ENCODE results near the gene RNF40.

RNF40 gene

DNA sequence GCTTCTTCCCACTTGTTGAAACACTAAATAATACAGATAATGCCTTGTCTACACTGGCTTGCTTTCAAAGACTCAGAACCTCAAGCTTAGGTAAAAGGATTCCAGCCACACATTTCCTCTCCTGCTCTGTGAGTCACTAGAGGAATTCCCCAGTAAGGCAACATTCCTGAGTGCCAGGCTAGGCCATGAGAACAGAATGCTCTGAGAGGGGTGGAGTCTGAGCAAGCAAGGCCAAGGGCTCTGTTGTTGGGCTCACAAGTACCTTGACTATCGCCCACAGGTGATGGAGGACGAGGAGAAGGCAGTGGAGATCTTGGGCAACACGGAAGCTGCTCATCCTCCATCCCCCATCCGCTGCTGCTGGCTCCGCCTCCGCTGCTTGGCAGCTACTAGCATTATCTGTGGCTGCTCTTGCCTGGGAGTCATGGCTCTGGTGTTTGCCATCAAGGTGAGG lies 20.6 kb upstream of the RNF40 start:
- no peak for DNase-seq

DNA sequence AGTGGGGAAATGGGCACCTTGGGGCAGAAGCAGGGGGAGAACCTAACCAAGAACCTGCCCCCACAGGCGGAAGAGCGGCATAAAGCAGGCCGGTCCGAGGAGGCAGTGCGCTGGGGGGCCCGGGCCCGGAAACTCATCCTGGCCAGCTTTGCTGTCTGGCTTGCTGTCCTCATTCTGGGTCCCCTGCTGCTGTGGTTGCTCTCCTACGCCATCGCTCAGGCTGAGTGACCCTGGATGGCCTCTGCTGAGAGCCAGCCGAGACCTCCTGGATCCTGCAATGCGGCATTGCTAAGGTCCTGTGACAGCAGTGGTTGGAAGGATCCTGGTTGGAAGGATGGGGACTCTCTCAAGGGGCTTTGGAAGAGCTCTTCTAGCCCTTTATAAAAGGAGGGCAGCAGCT lies 18.4 kb upstream of the RNF40 start:
- no peak for DNase-seq

DNA sequence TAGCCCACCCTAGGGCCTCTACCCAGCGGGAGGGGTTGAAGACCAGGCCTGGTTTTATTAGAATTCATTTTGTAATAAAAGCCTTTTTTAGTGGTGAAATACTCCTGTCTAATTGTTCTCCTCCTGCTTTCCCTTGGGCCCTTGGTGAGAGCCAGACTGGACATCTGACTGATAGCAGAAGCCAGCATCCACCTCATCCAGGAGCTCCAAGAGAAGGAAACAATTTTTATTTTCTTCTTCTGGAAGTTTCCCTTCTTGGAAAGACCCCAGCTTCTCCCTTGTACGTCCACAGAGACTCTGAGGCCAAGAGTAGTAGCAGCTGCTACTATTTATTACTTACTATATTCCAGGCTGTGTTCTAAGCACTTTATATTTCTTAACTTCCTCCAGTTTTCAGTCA lies 17.9 kb upstream of the RNF40 start:
- no peak for DNase-seq

DNA sequence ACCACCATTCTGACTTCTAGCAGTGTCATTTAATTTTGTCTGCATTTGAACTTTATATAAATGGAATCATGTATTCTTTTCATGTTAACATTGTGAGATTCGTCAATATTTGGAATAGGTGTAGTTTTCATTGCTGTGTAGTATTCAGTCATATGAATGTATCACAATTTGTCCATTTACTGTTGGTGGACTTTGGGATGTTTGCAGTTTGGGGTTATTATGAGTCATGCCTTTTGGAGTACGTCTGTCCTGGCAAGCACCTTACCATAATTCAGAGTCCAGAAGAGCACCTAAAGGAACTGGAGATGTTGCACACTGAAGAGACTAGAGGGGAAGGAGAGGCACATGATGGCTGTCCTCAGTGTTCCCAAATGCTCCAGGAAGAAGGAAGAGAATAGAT lies 17.0 kb upstream of the RNF40 start:
- no peak for DNase-seq

DNA sequence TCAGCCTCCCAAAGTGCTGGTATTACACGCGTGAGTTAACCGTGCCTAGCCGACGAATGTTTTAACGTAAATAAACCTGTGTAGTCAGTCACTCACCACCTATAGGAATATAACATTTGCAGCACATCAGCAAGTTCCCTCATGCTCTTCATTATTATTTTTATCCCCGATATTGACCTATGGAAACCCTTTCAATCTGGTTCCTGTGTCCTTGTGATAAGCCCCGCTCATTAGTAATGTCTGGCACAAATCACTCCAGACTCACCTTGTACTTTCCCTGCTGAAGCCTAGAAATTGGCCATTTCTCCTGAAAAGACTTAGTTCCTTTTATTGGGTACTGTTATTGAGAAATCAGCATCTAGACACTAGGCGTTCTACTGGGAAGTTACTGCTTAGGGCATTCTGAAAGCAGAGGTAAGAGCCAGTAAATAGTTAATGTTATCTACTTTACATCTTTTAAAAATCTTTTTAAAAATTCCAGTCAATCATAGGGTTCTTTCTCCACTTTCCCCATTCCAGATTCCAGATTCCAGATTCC lies 15.4 kb upstream of the RNF40 start:
- no peak for DNase-seq

DNA sequence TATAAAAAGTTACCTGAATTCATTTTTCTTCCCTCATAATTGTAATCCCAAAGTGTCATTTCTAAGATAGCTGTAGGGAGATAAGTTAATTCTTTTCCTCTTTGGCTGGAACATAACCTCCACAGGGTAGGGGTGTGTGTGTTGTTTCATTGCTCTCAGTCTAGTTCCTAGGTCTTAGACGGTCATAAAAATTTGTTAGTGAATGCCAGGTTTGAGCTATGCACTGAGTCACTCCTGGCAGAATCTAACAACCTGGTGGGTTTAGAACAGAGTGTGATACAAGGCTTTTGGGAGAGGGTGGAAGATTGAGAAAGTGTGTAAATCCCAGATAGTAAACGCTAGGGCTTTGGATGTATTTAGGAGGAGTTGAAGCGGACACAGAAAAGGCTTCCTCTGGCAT lies 14.8 kb upstream of the RNF40 start:
- DNase-seq = no peak

DNA sequence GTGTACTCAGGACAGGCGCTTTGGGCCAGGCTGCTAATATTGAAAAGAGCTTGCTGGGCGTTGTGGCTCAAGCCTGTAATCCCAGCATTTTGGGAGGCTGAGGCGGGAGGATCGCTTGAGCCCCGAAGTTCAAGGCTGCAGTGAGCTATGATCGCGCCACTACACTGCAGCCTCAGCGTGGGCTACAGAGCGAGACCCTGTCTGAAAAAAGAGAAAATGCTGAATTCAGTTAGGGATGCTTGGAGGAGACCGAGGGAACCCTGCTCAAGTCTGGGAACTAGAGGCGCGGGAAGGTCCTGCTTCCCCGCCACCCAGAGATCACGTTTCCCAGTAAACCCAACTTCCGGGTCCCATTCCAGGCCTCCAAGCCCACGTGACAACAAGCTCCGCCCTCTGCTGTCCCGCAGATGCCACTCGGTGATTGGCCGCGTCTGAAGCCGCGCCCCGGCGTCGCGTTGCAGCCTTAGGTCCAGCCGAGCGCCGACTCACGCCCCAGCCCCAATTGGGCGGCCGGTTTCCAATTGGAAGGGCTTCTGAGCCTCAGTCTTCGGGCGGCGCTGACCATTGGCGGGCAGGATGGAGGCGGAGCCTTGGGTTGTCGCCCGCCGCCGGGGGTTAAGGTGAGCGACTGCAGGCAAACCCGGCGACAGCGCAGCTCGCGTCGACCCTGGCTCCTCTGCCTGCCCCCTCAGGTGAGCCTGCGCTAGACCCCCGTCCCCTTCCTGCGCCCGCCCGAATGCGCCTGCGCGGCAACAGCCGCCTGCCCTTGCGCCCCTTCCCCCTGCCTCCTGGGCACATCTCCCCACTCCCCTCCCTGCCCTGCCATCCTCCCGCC lies 14.1 kb upstream of the RNF40 start, which contains the start of gene PHKG2:
PHKG2 (plus strand) TSS at position 627 of the 835 bp plus-strand sequence. CDS start 396 bp downstream, outside the sequence.
- peak; percentile 100 for DNase-seq

DNA sequence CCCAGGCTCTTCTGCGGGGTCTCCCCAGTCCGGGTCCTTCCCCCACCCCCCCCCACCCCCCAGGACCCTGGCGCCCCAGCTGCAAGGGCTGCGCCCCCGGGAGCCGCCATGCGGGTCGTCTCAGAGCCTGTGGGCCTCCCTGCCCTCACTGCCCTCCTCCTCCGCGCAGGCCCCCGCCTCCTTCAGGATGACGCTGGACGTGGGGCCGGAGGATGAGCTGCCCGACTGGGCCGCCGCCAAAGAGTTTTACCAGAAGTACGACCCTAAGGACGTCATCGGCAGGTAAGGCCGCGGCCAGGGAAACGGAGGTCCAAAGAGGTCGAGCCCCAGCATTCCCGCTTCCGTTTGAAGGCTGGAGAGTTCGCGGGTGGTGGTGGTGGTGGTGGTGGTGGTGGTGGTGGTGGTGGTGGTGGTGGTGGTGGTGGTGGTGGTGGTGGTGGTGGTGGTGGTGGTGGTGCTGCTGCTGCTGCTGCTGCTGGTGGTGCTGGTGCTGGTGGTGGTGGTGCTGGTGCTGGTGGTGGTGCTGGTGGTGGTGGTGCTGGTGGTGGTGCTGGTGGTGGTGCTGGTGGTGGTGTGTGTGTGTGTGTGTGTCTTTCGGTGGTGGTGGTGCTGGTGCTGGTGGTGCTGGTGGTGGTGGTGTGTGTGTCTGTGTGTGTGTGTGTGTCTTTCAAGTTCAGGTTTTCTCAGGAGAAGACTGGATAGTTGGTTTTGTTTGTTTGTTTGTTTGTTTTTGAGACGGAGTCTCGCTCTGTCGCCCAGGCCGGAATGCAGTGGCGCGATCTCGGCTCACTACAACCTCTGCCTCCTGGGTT lies 13.3 kb upstream of the RNF40 start:
- peak; percentile 31 for DNase-seq

DNA sequence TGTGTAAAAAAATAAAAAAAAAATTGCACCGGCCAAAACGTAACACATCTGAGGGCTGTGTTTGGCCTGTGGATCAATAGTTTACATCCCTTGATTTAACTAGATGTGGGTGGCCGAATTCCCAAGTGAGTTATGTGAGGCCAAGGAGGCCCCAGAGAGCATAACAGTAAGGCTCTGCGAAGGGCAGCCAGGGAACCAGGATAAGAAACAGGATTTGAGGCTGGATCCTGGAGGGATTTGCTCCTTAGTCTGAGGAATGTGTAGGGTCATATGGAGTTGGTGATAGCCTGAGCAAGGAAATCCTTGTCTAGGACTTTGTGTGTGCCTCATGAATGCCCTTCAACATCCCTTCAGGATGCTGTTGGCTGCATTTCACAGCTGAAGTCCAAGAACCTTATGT lies 11.9 kb upstream of the RNF40 start:
- DNase-seq = no peak

DNA sequence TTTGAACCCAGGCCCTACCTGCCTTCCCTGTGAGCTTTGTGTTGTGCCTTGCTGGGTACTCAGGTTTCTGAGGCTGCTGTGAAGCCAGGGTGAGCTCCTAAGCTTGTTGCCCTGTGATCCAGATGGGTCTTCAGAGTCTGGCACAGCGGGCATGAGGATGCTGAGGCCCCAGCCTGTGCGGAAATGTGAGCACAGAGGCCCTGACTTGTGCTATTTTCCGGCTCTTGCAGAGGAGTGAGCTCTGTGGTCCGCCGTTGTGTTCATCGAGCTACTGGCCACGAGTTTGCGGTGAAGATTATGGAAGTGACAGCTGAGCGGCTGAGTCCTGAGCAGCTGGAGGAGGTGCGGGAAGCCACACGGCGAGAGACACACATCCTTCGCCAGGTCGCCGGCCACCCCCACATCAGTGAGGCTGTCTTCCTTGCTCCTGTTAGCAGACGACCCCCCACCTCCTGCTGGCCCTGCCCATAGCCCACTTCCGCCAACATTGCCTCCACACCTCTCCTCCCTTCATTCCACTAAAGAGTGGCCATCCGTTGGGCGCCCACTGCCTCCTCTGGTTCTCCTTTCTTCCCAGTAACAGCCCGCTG lies 11.2 kb upstream of the RNF40 start:
- no peak for DNase-seq

DNA sequence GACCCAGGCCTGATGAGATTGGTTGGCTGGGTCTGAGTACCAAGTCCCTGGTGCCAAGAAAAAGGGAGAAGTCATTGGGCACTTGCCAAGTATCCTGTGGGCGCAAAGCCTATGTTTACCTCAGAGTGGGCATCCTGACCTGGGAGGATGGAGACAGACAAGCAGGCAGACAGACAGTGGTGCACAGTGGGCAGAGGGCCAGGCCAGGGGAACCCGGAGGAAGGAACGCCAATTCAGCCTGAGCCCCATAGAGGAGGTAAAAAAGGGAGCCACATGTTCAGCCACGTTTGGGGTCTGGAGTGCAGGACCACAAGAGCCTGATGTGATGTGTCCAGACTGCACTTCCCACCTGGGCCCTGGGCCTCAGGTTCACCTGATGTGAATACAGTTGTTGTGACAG lies 8.5 kb upstream of the RNF40 start:
- DNase-seq = no peak

DNA sequence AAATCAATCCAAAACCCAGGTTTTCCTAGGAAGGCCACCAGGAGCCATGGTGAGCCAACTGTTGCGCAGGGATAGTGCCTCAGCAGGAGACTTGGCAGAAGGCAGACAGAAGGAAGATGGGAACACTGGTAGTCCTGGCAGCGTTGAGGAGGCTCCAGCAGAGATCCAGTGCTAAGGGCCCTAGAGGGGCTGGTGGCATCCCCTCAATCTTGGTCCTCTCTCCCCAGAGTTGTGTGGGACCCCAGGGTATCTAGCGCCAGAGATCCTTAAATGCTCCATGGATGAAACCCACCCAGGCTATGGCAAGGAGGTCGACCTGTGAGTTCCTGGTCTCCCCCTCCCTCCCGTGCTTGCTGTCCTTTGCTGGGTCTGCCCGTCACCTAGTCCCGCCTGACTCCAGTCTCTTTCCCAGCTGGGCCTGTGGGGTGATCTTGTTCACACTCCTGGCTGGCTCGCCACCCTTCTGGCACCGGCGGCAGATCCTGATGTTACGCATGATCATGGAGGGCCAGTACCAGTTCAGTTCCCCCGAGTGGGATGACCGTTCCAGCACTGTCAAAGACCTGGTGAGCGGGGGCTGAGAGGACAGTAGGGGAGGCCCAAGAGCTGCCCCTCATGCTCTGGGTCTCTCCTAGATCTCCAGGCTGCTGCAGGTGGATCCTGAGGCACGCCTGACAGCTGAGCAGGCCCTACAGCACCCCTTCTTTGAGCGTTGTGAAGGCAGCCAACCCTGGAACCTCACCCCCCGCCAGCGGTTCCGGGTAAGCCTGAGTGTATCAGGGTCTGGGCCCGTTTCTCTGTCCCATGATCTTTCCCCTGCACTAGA lies 6.0 kb upstream of the RNF40 start:
- DNase-seq = no peak

DNA sequence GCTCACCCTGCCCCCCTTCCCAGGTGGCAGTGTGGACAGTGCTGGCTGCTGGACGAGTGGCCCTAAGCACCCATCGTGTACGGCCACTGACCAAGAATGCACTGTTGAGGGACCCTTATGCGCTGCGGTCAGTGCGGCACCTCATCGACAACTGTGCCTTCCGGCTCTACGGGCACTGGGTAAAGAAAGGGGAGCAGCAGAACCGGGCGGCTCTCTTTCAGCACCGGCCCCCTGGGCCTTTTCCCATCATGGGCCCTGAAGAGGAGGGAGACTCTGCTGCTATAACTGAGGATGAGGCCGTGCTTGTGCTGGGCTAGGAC lies 5.4 kb upstream of the RNF40 start:
- no peak for DNase-seq

DNA sequence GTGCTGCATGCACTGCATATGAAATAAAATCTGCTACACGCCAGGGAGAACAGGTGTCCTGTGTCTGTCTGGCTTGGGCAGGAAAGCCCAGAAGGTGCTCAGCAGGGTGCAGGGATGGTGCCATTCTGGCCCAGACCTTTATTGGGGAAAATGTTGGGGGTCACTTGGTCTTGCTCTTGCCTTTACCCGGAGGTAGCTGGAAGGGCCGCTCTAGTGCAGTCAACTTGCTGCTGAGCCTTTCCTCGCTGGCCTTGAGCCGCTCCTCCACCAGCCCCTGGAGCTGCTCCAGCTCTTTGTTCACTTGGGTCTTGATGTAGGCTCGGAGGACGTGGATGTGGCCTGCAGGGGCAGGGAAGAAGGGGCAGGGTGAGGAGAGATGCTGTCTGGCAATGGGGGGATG lies 4.8 kb upstream of the RNF40 start:
- no peak for DNase-seq

DNA sequence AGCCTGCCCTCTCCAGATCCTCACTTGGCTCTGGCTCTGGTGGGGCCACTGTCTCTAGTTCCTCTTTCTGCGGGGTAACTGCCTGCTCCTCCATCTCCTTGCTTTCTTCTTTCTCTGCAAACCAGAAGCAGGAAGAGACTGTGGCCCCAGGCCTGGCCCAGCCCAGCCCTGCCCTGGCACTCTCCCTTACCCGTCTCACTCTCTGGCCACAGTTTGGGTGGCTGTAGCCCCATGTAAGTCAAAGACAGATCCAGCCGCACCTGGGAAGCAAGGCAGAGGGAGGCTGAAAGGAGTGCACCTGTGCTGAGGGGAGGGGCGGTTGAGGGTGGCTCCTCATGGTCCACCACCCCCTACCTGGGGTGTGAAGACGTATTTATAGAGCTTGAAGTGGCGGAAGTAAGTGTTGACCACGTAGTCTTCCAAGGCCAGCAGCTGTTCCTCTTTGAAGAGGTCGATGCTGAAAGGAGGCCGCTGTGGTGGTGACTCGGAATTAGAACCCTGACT lies 3.1 kb upstream of the RNF40 start:
- no peak for DNase-seq

DNA sequence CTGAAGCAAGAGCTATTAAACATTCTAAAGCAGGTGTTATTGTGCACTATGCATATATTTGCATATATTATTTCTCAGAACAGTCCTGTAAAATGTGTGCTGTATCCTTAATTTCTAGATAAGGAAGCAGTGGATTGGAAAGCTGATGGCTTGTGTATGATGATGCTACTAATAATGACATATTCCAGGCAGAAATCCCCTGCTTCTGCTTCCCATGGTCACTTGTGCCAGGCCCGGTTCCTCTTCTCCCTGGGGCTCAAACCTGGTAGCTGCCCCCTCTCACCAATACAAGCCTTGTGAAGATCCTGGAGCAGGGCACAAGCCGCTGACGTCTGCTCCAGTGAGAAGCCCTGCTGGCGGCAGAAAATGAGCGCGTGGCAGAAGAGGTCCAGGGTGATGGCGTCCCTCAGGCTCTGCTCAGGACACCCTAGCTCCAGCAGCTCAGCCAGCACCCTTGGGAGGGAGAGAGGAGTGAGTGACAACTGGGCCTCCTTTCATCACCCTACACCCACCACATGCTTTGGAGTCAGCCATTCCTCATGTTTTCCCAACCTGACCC lies 2.0 kb upstream of the RNF40 start:
- no peak for DNase-seq

DNA sequence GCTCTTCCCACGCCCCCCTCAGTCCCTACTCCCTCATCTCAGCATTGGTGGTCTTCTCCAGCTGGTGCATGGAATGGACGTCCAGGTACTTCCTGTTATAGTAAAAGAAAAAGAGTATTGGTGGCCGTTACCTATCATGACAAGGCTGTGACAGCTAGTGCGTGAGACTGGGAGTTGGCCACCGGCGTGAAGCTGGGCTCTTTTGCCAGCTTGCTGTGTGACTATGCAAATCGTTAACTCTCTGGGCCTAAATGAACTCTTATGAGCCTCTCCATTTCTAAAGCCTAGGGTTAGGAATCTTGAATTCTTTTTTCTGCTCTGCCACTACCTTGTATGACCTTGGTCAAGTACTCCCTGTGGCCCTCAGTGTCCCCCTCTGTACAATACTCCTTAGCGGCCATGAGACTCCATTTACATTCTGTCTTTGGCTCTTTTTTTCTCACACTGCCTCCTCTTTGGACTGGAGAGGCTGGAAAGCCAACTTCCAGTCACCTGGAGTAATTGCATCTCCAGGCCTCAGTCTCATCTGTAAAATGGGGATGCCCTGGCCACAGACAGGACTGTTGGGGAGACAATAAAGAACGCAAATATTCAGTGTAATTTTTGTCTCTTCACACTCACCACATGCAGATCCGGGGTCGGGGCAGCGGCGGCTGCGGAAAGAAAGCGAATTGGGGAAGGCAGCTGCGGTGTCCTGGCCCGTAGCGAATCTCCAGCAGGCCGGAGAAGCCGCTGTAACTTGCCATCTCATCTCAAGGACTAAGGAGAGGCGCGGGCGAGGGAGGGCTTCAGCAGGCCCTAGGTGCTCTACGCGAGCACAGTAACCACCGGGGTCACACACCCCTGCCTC lies 1.3 kb upstream of the RNF40 start:
- no peak for DNase-seq

DNA sequence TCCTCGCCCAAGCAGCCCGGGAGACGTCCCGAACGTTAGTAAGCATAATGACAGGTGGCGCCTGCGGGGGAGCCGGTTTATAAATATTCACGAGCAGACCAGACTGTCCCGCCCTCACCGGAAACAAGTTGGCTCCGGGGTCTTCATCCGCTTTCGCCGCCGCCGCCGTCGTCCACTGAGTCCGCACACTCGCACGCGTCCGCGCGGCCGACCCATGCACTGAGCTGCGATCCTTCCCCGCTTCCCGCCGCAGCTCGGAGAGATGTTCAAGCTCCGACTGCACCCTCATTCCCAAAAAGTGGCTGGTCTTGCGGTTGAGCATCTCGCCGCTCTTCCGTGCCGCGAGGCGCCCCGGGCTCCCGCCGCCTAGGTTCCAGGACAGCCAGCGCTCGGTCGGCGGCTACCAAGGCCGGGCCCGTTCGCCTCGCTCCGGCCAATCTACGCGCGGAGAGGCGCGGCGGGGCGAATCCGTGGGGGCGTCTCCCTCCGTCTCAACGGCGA lies 645 bp upstream of the RNF40 start:
- DNase-seq = peak; percentile 61

DNA sequence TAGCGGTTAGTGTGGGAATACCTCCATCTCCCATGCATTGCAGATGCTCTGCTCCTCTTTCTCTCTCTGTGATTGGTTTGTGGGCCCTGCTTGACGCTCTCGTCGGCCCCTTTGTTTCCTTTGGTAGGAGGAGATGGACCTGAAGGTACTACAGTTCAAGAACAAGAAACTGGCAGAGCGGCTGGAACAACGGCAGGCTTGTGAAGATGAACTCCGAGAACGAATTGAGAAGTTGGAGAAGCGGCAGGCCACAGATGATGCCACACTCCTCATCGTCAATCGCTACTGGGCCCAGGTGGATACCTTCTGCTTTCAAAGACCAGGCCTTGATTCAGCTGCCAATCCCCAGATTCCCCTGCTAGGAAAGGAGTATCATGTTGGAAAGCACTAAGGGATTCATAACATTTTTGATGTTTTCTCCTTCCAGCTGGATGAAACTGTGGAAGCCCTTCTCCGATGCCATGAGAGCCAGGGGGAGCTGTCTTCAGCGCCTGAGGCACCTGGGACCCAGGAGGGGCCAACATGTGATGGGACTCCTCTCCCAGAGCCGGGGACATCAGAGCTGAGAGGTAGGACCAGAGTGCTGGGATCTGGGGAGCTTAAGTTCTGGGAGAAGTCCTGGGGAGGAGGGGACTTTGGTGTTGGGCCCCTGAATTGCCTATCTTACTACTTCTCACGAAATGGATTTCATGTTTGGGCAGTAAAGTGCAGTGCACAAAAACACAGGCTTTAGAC lies 1.0 kb downstream of the RNF40 start:
- no peak for DNase-seq

DNA sequence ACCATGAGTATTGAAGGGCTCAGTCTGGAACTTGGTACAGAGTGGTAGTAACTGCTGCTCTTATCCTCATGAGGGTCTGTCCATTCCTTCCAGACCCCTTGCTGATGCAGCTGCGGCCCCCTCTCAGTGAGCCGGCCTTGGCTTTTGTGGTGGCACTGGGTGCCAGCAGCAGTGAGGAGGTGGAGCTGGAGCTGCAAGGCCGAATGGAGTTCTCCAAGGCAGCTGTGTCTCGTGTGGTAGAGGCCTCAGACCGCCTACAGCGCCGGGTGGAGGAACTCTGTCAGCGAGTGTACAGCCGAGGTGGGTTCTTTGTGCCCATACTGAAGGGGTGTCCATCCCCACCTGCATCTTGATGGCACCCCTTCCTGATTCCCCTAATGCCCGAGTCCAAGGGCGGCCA lies 2.0 kb downstream of the RNF40 start:
- DNase-seq = no peak
